GM18870 (cell line): Measurements from ENCODE around the gene MAML3.

ENCODE experiments used
- ATAC-seq: cut with Tn5 transposase; IDR thresholded peaks from one replicate; pipeline ENCODE4 v1.9.1; 2021; ENCODE audit warnings: moderate library complexity; ENCODE audit not compliant: unreplicated experiment

The MAML3 gene

GRCh38 chr4:139934708-139935195 lies 219.2 kb downstream of the MAML3 start:
- ATAC-seq, result no peak

GRCh38 chr4:139934057-139934707 lies 219.8 kb downstream of the MAML3 start:
- ATAC-seq, result no peak

- no peak for ATAC-seq
These were observed 220.4 kb downstream of the MAML3 start for GRCh38 chr4:139933541-139933940.

GRCh38 chr4:139933104-139933503 lies 220.9 kb downstream of the MAML3 start:
- ATAC-seq, result no peak

GRCh38 chr4:139924782-139925181 lies 229.2 kb downstream of the MAML3 start:
- ATAC-seq, result no peak

- no peak for ATAC-seq
These were observed 231.5 kb downstream of the MAML3 start for GRCh38 chr4:139922406-139923024.

GRCh38 chr4:139921429-139922184 lies 232.4 kb downstream of the MAML3 start:
- ATAC-seq, result no peak

GRCh38 chr4:139920486-139921002 lies 233.4 kb downstream of the MAML3 start:
- no peak for ATAC-seq

GRCh38 chr4:139919521-139919920 lies 234.5 kb downstream of the MAML3 start:
- no peak for ATAC-seq

- no peak for ATAC-seq
These were observed 235.0 kb downstream of the MAML3 start for GRCh38 chr4:139919004-139919403.

- ATAC-seq, result no peak
These were observed 235.4 kb downstream of the MAML3 start for GRCh38 chr4:139918591-139918990.

GRCh38 chr4:139917896-139918295 lies 236.1 kb downstream of the MAML3 start:
- no peak for ATAC-seq

GRCh38 chr4:139916041-139916440 lies 237.9 kb downstream of the MAML3 start:
- ATAC-seq, result no peak

GRCh38 chr4:139915037-139915436 lies 238.9 kb downstream of the MAML3 start:
- no peak for ATAC-seq

GRCh38 chr4:139913995-139914598 lies 239.9 kb downstream of the MAML3 start:
- no peak for ATAC-seq

- ATAC-seq, result no peak
These were observed 240.5 kb downstream of the MAML3 start for GRCh38 chr4:139913398-139913990.

GRCh38 chr4:139912445-139912844 lies 241.5 kb downstream of the MAML3 start:
- ATAC-seq, result no peak

GRCh38 chr4:139910106-139910505 lies 243.9 kb downstream of the MAML3 start:
- ATAC-seq, result no peak

- no peak for ATAC-seq
These were observed 245.1 kb downstream of the MAML3 start for GRCh38 chr4:139908636-139909437.
